ENCODE measurements around the gene PKNOX2. TPM values are rescaled to one million over a fixed set of nuclear protein-coding genes. Genes with fewer than 3 reads are reported as not detected.

PKNOX2 gene
- total RNA-seq, 4 donors from 2014 or later, result 1.5 to 8.2 (median 3.6) TPM

DNA sequence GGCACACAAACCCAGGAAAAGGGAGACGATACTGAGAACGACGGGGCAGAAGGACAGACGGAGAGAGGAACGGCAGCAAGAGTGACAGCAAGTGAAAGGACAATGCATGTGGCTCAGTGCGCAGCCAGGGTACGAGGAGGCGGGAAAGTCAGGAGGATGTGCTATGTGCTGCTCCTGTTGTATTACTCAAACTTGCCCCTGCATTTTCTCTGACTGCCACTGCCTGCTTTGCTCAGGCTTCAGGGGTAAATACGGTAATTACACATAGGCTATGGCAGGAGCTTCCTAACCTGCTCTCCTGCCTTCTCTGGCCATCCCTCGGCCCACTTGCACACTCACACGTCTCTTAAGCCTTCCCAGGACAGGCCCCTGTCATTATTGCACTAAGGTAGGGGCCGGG, 236.7 kb downstream of the PKNOX2 start:
- WGBS, result 88% methylated on average over 12 of the region's 12 CpGs
- Histone ChIP-seq H3K27ac (no peak overlapping the region), H3K4me3 (no peak overlapping the region), H3K4me1 (peaks cover 11% of the 10 kb centered on the region), H3K27me3 (peaks cover 18% of the 10 kb centered on the region), H3K36me3 (peaks cover 5% of the 10 kb centered on the region), H3K9me3 (no peaks in the 10 kb centered on the region)
- no peak for TF ChIP-seq POLR2A (IDR thresholded peaks at IDR 0.05)
- DNase-seq (ENCODE audit: low spot score in 2 of 2), result no peak

DNA sequence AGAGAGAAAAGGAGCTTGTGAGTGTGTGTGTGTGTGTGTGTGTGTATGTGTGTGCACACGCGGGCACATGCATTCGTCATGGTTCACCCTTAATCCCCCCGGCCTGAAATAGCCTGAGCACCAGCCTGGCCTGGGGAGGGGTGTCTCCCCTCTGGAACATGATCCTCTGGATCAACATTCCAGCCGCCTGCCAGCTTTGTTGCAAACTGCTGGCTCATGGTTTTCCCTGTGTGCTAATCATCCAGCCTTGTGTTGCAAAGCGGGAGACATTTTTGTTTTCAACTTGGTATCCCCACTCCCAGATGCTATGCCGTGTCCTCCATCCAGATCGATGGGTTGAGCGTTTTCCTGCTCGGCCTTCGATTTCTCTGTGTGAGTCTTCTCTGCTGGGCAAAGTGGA, 237.2 kb downstream of the PKNOX2 start:
- Histone ChIP-seq H3K4me3 (no peak overlapping the region), H3K27me3 (peaks cover 18% of the 10 kb centered on the region), H3K4me1 (peaks cover 11% of the 10 kb centered on the region), H3K9me3 (no peaks in the 10 kb centered on the region), H3K36me3 (peaks cover 5% of the 10 kb centered on the region), H3K27ac (no peak overlapping the region)
- peak in 1 of 2 donors; percentile 45 for DNase-seq (ENCODE audit: low spot score in 2 of 2)
- TF ChIP-seq, protein P1, sequence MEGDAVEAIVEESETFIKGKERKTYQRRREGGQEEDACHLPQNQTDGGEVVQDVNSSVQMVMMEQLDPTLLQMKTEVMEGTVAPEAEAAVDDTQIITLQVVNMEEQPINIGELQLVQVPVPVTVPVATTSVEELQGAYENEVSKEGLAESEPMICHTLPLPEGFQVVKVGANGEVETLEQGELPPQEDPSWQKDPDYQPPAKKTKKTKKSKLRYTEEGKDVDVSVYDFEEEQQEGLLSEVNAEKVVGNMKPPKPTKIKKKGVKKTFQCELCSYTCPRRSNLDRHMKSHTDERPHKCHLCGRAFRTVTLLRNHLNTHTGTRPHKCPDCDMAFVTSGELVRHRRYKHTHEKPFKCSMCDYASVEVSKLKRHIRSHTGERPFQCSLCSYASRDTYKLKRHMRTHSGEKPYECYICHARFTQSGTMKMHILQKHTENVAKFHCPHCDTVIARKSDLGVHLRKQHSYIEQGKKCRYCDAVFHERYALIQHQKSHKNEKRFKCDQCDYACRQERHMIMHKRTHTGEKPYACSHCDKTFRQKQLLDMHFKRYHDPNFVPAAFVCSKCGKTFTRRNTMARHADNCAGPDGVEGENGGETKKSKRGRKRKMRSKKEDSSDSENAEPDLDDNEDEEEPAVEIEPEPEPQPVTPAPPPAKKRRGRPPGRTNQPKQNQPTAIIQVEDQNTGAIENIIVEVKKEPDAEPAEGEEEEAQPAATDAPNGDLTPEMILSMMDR (IDR thresholded peaks at IDR 0.05), result no peak
- TF ChIP-seq EP300 (IDR thresholded peaks at IDR 0.05) (no peak), POLR2AphosphoS5 (IDR thresholded peaks at IDR 0.05) (no peak), POLR2A (IDR thresholded peaks at IDR 0.05) (no peak)
- WGBS, result 87% methylated on average over 11 of the region's 11 CpGs

DNA sequence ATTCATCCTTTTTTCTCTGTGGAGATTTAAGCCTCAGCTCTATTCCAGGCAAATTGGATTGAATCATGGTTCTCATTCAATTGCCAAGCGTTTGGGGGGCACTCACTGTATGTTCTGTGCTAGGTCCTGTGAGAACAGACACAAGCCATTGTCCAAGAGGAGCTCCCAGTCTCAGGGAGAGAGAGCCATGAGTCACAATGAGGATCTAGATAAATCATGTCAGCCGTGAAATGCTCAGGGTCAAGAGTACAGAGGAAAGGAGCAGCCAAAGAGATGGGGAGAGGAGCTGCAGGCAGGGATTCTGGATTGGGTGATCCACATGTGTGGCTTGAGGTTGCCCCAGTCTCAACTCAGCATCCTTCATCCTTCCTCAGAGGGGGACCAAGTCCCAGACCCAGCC, 237.9 kb downstream of the PKNOX2 start:
- Histone ChIP-seq H3K4me3 (no peak overlapping the region), H3K4me1 (peaks cover 11% of the 10 kb centered on the region), H3K9me3 (no peaks in the 10 kb centered on the region), H3K27me3 (peaks cover 18% of the 10 kb centered on the region), H3K36me3 (peaks cover 5% of the 10 kb centered on the region), H3K27ac (no peak overlapping the region)
- TF ChIP-seq POLR2AphosphoS5 (IDR thresholded peaks at IDR 0.05), result no peak
- TF ChIP-seq EP300 (IDR thresholded peaks at IDR 0.05), result no peak
- TF ChIP-seq, protein P1 (IDR thresholded peaks at IDR 0.05), result no peak
- TF ChIP-seq POLR2A (IDR thresholded peaks at IDR 0.05), result no peak
- peak in 1 of 2 donors; percentile 26 for DNase-seq (ENCODE audit: low spot score in 2 of 2)
- 65% methylated on average over 2 of the region's 2 CpGs for WGBS

DNA sequence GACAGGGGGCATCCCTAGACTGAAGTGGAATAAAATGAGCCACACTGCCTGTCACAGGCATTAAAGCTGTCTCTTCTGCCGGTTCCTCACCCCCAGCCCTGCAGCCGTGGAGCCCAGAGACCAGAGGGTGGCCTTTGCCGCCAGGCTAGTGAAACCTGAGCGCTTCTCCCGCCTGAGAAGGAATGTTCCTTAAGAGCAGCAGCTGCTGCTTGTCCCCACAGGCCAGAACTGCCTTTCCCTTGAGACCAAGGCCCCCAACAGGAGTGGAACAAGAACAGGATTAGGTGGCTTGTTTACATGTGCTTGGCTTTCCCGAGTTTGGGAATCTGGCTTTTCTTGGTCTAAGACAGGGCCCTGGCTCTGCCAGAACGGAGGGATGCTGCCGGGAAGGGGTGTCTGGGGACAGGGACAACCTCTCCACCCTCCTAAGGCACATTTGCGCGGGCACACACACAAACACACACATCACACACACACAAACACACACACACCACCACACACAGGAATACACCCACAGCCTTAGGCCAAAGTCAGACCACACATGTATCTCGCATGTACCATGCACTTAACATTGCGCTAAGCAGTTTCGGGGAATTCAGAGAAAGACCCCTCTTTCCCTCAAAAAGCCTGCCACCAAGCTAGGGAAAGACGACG, 239.7 kb downstream of the PKNOX2 start:
- Histone ChIP-seq H3K36me3 (no peaks in the 10 kb centered on the region), H3K27me3 (peaks cover 21% of the 10 kb centered on the region), H3K4me1 (peaks cover 22% of the 10 kb centered on the region), H3K27ac (no peak overlapping the region), H3K4me3 (no peak overlapping the region), H3K9me3 (no peaks in the 10 kb centered on the region)
- peak in 1 of 2 donors; percentile 50 for DNase-seq (ENCODE audit: low spot score in 2 of 2)
- no peak for TF ChIP-seq POLR2A (IDR thresholded peaks at IDR 0.05)
- TF ChIP-seq EP300 (IDR thresholded peaks at IDR 0.05), result no peak
- TF ChIP-seq POLR2AphosphoS5 (IDR thresholded peaks at IDR 0.05), result no peak
- 38% methylated on average over 12 of the region's 15 CpGs for WGBS

DNA sequence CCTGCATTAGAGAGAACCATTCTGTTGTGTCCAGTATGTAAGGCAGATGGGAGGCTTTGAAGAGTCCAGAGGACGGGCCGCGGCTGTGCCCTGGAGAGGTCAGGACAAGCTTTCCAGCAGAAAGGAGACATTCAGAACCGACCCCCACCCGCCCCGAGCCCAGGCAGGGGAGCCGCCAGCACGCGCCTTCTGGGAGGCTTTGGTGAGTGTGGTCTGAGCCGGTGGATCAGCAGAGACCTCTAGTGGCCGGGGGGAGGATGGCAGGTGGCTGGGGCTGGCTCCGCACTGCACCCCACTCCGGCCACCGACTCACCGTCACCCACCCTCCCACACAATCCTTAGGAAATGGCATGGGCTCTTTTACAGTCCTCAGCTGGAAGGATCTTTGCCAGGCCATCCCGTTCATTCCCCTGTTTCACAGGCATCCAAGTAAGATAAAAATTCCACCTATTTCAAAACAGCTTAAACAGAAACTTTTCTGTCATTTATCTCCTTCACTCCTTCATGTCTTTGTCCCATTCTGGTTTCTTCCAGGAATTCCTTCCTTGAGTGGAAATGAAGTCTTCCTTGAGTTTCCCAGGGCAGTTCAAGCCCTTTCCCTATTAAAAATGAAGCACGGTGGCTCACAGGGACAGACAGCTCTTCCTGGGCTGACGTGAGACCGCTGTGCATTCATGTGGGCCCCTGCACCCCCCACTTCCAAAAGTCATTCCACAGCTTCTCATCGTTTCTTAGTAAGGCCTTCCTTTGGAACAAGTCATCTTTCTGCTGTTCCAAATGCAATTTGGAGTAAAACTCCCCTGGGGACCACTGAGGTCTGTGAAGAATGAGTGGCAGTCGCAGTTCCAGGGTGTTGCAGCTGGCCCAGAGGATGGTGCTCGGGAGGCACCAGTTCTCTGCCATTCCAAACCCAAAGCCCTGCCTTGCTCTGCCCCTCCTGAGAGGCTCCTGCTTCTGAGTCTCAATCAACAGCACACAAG, 240.6 kb downstream of the PKNOX2 start:
- Histone ChIP-seq H3K27ac (no peak overlapping the region), H3K4me3 (no peak overlapping the region), H3K4me1 (peaks cover 24% of the 10 kb centered on the region), H3K27me3 (peaks cover 21% of the 10 kb centered on the region), H3K36me3 (no peaks in the 10 kb centered on the region), H3K9me3 (no peaks in the 10 kb centered on the region)
- peak; percentile 79 to 85 for DNase-seq (ENCODE audit: low spot score in 2 of 2)
- no peak for TF ChIP-seq EP300 (IDR thresholded peaks at IDR 0.05)
- TF ChIP-seq, protein P1 (IDR thresholded peaks at IDR 0.05), result peak; percentile 66 to 98
- 20% methylated on average over 22 of the region's 22 CpGs for WGBS

DNA sequence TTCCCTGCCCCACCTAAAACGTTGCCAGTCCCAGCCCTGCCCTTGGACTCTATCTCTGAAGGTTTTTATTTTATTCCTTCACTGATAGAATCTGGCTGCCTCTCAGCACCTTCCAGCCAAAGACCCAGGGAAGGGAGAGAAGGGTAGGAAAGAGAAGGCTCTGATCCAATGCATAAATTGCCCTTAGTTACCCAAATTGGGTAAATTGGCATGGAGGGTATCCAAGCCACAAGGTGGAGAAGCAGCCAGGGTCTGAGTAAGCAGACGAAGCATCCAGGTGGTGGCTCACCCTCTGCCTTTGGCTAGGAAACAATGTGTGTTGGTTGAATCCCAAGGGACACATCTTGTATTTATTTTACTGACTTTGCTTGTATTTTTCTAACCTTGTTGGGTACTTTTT, 242.5 kb downstream of the PKNOX2 start:
- DNase-seq (ENCODE audit: low spot score in 2 of 2), result peak in 1 of 2 donors; percentile 6

More for the DNA sequence above, 242.5 kb downstream of the PKNOX2 start:
- H3K4me3 ChIP-seq, result no peak overlapping the region
- H3K4me1 ChIP-seq, result peaks cover 27% of the 10 kb centered on the region
- H3K27ac ChIP-seq, result no peak overlapping the region
- TF ChIP-seq, protein P1 (IDR thresholded peaks at IDR 0.05), result no peak
- TF ChIP-seq POLR2A (IDR thresholded peaks at IDR 0.05) (no peak), POLR2AphosphoS5 (IDR thresholded peaks at IDR 0.05) (no peak), EP300 (IDR thresholded peaks at IDR 0.05) (no peak)
- no peaks in the 10 kb centered on the region for H3K36me3 ChIP-seq
- H3K9me3 ChIP-seq, result no peaks in the 10 kb centered on the region
- WGBS, result 27% methylated on average over 2 of the region's 2 CpGs
- peaks cover 21% of the 10 kb centered on the region for H3K27me3 ChIP-seq

Measured in suprapubic skin (tissue), 4 donors.